Measurements from ENCODE around the gene MIPOL1. TPM values are rescaled to one million over a fixed set of nuclear protein-coding genes. Genes with fewer than 3 reads are reported as not detected.

MIPOL1 gene
- total and polyA plus RNA-seq, 2 donors from 2014 or later, result 4.4 to 14.8 TPM

DNA sequence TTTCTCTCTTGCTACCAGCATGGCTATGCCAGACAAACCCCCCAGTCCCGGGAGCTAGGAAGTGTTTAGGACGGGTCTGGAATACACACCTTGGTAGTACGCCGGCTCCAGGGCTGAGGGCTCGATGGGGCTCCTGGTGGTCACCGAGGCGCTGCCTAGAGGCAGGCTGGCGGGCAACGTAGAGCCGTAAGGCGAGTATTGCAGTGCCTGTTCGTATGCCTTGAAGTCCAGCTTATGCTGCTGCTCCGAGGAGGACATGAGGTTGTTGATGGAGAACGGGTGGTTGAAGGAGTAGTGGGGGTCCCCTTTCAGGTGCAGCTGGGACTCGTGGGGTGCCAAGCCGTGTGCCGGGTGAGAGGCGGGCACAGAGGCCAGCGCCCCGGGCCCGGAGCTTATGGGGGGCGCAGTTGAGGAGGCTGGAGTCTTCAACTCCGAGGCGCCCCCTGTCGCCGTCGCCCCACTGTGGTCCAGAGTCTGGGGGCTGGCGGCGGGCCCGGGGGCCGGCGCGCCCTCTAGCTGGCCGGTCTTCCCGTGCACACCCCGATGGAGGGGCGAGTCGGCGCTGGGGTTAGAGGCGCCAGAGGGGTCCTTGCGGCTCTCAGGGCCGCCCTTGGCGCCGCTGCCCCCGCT is 393.7 kb downstream of the MIPOL1 start:
- DNase-seq, result peak in 3 of 5 donors; percentile 34 to 57 (median 35)
- H3K27ac ChIP-seq (ENCODE audit: low read depth in 2 of 2, low read length in 2 of 2), result no peak overlapping the region
- no peak overlapping the region for H3K9ac ChIP-seq (ENCODE audit: low read length in 3 of 3)

DNA sequence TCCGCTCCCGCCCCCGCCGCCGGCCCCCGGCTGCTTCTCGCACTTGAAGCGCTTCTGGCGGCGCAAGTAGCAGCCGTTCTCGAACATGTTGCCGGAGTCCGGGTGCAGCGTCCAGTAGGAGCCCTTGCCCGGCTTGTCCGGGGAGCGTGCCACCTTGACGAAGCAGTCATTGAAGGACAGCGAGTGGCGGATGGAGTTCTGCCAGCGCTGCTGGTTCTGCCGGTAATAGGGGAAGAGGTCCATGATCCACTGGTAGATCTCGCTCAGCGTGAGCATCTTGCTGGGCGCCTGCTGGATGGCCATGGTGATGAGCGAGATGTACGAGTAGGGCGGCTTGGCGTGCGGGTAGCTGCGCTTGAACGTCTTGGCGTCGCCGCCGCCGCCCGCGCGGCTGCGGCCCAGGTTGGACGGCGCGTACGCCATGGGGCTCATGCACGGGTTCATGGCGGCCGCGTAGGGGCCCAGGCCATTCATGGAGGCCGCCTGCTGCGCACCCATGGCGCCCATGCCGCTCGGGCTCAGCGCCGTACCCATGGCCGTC is 394.3 kb downstream of the MIPOL1 start:
- FAIRE-seq (no peak), DNase-seq (peak in 3 of 5 donors; percentile 20 to 53 (median 20))
- H3K4me1 ChIP-seq (ENCODE audit: control insufficient read depth in 2 of 3, insufficient read depth in 2 of 3, low read depth in 1 of 3, low read length in 3 of 3), result peaks cover 0 to 6% (median 0%) of the 10 kb centered on the region in 3 donors
- H3K36me3 ChIP-seq (ENCODE audit: control insufficient read depth in 2 of 3, insufficient read depth in 3 of 3, low read length in 3 of 3), result no peaks in the 10 kb centered on the region
- H3K27ac ChIP-seq (ENCODE audit: low read depth in 2 of 2, low read length in 2 of 2), result no peak overlapping the region
- intact Hi-C loops (cut with DNase I), result no loop called here
- TF ChIP-seq, protein P1, sequence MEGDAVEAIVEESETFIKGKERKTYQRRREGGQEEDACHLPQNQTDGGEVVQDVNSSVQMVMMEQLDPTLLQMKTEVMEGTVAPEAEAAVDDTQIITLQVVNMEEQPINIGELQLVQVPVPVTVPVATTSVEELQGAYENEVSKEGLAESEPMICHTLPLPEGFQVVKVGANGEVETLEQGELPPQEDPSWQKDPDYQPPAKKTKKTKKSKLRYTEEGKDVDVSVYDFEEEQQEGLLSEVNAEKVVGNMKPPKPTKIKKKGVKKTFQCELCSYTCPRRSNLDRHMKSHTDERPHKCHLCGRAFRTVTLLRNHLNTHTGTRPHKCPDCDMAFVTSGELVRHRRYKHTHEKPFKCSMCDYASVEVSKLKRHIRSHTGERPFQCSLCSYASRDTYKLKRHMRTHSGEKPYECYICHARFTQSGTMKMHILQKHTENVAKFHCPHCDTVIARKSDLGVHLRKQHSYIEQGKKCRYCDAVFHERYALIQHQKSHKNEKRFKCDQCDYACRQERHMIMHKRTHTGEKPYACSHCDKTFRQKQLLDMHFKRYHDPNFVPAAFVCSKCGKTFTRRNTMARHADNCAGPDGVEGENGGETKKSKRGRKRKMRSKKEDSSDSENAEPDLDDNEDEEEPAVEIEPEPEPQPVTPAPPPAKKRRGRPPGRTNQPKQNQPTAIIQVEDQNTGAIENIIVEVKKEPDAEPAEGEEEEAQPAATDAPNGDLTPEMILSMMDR (IDR thresholded peaks at IDR 0.05; ENCODE audit: borderline replicate concordance, extremely low read depth, insufficient read depth), result no peak
- H3K9me3 ChIP-seq (ENCODE audit: control insufficient read depth in 2 of 3, insufficient read depth in 1 of 3, low read length in 3 of 3), result no peaks in the 10 kb centered on the region
- peaks cover 77% of the 10 kb centered on the region for H3K27me3 ChIP-seq (ENCODE audit: control insufficient read depth, insufficient read depth, low read length)
- H3K9ac ChIP-seq (ENCODE audit: low read length in 3 of 3), result no peak overlapping the region
- H3K4me3 ChIP-seq (ENCODE audit: low read length in 3 of 3), result no peak overlapping the region

More for the DNA sequence above, 393.7 kb downstream of the MIPOL1 start:
- no peak for FAIRE-seq
- intact Hi-C loops (cut with DNase I), result no loop called here
- no peaks in the 10 kb centered on the region for H3K36me3 ChIP-seq (ENCODE audit: control insufficient read depth in 2 of 3, insufficient read depth in 3 of 3, low read length in 3 of 3)
- no peak overlapping the region for H3K4me3 ChIP-seq (ENCODE audit: low read length in 3 of 3)
- peaks cover 0 to 6% (median 0%) of the 10 kb centered on the region in 3 donors for H3K4me1 ChIP-seq (ENCODE audit: control insufficient read depth in 2 of 3, insufficient read depth in 2 of 3, low read depth in 1 of 3, low read length in 3 of 3)
- TF ChIP-seq, protein P1 (IDR thresholded peaks at IDR 0.05; ENCODE audit: borderline replicate concordance, extremely low read depth, insufficient read depth), result no peak
- peaks cover 77% of the 10 kb centered on the region for H3K27me3 ChIP-seq (ENCODE audit: control insufficient read depth, insufficient read depth, low read length)
- H3K9me3 ChIP-seq (ENCODE audit: control insufficient read depth in 2 of 3, insufficient read depth in 1 of 3, low read length in 3 of 3), result no peaks in the 10 kb centered on the region

DNA sequence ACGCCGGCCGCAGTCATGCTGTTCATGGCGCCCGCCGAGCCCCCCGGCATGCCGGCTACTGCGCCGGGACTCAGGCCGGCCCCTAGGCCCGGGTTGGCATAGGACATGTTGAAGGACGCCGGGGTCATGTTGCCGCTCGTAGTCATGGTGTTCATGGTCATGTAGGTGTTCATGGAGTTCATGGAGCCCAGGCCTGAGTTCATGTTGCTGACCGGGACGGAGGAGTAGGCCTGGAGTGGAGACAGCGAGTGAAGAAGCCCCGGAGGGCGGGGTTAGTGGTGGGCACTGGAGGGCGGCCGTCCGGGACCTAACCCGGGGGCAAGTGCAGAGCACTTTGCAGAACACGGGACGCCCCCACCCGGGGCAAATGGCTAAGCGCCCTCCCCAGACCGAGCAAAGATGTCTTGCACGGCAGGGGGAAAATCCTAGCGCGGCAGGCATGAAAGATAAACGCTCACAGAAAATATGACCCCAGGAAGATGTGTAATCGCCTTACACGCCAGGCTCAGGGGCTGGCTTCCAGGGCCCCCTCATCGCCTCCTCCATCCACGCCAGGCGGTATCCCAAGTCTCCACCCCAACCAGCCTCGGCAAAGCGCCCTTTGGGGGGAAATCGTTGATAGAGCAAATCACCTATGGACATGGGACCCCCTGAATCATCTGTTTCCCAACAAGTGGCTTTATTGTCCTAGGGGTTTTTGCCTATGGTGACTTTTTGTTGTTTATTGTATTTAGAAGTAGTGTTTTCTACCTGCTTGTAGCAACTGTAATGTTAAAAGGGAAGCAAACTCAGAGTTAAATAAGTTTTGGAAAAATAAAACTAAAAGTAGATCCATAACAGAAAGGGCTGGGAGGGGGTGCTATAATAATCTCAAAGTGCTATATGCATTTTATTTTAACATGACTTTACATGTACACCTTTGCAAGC is 395.0 kb downstream of the MIPOL1 start:
- Histone ChIP-seq H3K36me3 (ENCODE audit: control insufficient read depth in 2 of 3, insufficient read depth in 3 of 3, low read length in 3 of 3) (no peaks in the 10 kb centered on the region), H3K27me3 (ENCODE audit: control insufficient read depth, insufficient read depth, low read length) (peaks cover 78% of the 10 kb centered on the region), H3K9ac (ENCODE audit: low read length in 3 of 3) (no peak overlapping the region), H3K27ac (ENCODE audit: low read depth in 2 of 2, low read length in 2 of 2) (no peak overlapping the region), H3K4me1 (ENCODE audit: control insufficient read depth in 2 of 3, insufficient read depth in 2 of 3, low read depth in 1 of 3, low read length in 3 of 3) (peaks cover 0 to 6% (median 0%) of the 10 kb centered on the region in 3 donors), H3K4me3 (ENCODE audit: low read length in 3 of 3) (no peak overlapping the region), H3K9me3 (ENCODE audit: control insufficient read depth in 2 of 3, insufficient read depth in 1 of 3, low read length in 3 of 3) (no peaks in the 10 kb centered on the region)
- FAIRE-seq (no peak), DNase-seq (peak in 2 of 5 donors; percentile 64 to 65)
- TF ChIP-seq, protein P1 (IDR thresholded peaks at IDR 0.05; ENCODE audit: borderline replicate concordance, extremely low read depth, insufficient read depth), result no peak
- intact Hi-C loops (cut with DNase I), result no loop called here
